ENCODE data around the gene PARP1. TPM values are rescaled to one million over a fixed set of nuclear protein-coding genes. Genes with fewer than 3 reads are reported as not detected.

Gene PARP1
- total RNA-seq, 1 experiment from 2014 or later = 376 TPM

GRCh38 chr1:226425431-226426031 is 17.6 kb upstream of the PARP1 start (continued):
- TF ChIP-seq ARID4B (CRISPR knock-in tag; IDR thresholded peaks at IDR 0.05; ENCODE audit: borderline replicate concordance) (no peak), CREB1 (CRISPR knock-in tag; IDR thresholded peaks at IDR 0.05) (no peak), MXD4 (CRISPR knock-in tag; IDR thresholded peaks at IDR 0.05; ENCODE audit: borderline replicate concordance) (no peak), NR3C1 (CRISPR knock-in tag; conservative IDR thresholded peaks at IDR 0.05; ENCODE audit: low read depth) (no peak), GABPB1 (CRISPR knock-in tag; IDR thresholded peaks at IDR 0.05) (no peak), GTF2I (CRISPR knock-in tag; conservative IDR thresholded peaks at IDR 0.05) (no peak), ZBTB21 (CRISPR knock-in tag; IDR thresholded peaks at IDR 0.05; ENCODE audit: borderline replicate concordance) (no peak), ZSCAN18 (CRISPR knock-in tag; IDR thresholded peaks at IDR 0.05) (no peak)

GRCh38 chr1:226425004-226425378 is 17.1 kb upstream of the PARP1 start:
- ChIA-PET CTCF (interaction anchor here (0.6 to 2.1 kb wide), 14 partner anchors 8 to 211 kb away, joined by 3 to 22 read pairs (median 4); partner anchors contain the start of gene PARP1), POLR2A (no interaction called here)
- Mint-ChIP-seq H3K27me3 (ENCODE audit: low read depth) (no peaks in the 10 kb centered on the region; the same call in 1 of the 2 replicates), H3K4me1 (peaks cover 5% of the 10 kb centered on the region), H3K36me3 (no peaks in the 10 kb centered on the region), H3K27ac (no peak overlapping the region), H3K9me3 (no peaks in the 10 kb centered on the region), H3K4me3 (no peak overlapping the region)
- DNase-seq (ENCODE audit: low spot score) (no peak), ATAC-seq (no peak)
- TF ChIP-seq FOXK1 (CRISPR knock-in tag; IDR thresholded peaks at IDR 0.05) = no peak
- TF ChIP-seq ZNF138 (CRISPR knock-in tag; conservative IDR thresholded peaks at IDR 0.05) = no peak
- no peak for TF ChIP-seq PRRX2 (CRISPR knock-in tag; IDR thresholded peaks at IDR 0.05)

GRCh38 chr1:226424221-226425003 is 16.5 kb upstream of the PARP1 start:
- H3K4me3 Mint-ChIP-seq = no peak overlapping the region
- DNase-seq (ENCODE audit: low spot score) = no peak
- peak; percentile 75 for ATAC-seq
- no peaks in the 10 kb centered on the region; the same call in 1 of the 2 replicates for H3K27me3 Mint-ChIP-seq (ENCODE audit: low read depth)
- H3K36me3 Mint-ChIP-seq = no peaks in the 10 kb centered on the region
- no peak overlapping the region for H3K27ac Mint-ChIP-seq
- TF ChIP-seq NFATC4 (CRISPR knock-in tag; IDR thresholded peaks at IDR 0.05) (no peak), SP1 (CRISPR knock-in tag; conservative IDR thresholded peaks at IDR 0.05) (no peak), ZNF121 (CRISPR knock-in tag; IDR thresholded peaks at IDR 0.05) (no peak), GRHL2 (CRISPR knock-in tag; IDR thresholded peaks at IDR 0.05; ENCODE audit: insufficient replicate concordance, severe bottlenecking) (no peak), ATF3 (CRISPR knock-in tag; conservative IDR thresholded peaks at IDR 0.05) (no peak), ZBTB43 (CRISPR knock-in tag; IDR thresholded peaks at IDR 0.05) (no peak), NFYB (CRISPR knock-in tag; conservative IDR thresholded peaks at IDR 0.05; ENCODE audit: low read depth) (no peak), ELF4 (CRISPR knock-in tag; IDR thresholded peaks at IDR 0.05; ENCODE audit: low read depth) (no peak), NR2C2 (CRISPR knock-in tag; IDR thresholded peaks at IDR 0.05) (no peak), ZMAT4 (CRISPR knock-in tag; IDR thresholded peaks at IDR 0.05) (no peak), ZNF138 (CRISPR knock-in tag; conservative IDR thresholded peaks at IDR 0.05) (no peak), NR3C1 (CRISPR knock-in tag; conservative IDR thresholded peaks at IDR 0.05; ENCODE audit: low read depth) (no peak), ATF6 (CRISPR knock-in tag; IDR thresholded peaks at IDR 0.05) (no peak)
- peaks cover 10% of the 10 kb centered on the region for H3K4me1 Mint-ChIP-seq
- no peaks in the 10 kb centered on the region for H3K9me3 Mint-ChIP-seq
- ChIA-PET CTCF (interaction anchor here (0.6 to 2.1 kb wide), 19 partner anchors 8 to 393 kb away, joined by 3 to 22 read pairs (median 4); partner anchors contain the start of gene PARP1), POLR2A (interaction anchor here (0.6 kb wide), 1 partner anchor 239 kb away, joined by 3 read pairs; no protein-coding TSS in a partner anchor)

Measured in WTC11 (cell line).